Gastrocnemius medialis (tissue), 4 donors: Measurements from ENCODE around the gene GRIN2A.

Source experiments
- CTCF ChIP-seq, 5 experiments: fragments of 450-650 bp in 3 of 5; fragments of 200-600 bp in 2 of 5; sonication (generic) in 2 of 5; IDR thresholded peaks in 4 of 5; conservative IDR thresholded peaks in 1 of 5; 1 replicate in 4 of 5; 2 replicates in 1 of 5; pipeline ENCODE4 v1.5.1; 2016 to 2019; ENCODE audit warnings: antibody characterized with exemption in 5 of 5, mild to moderate bottlenecking in 3 of 5, moderate library complexity in 3 of 5
- POLR2A ChIP-seq, 2 donors: fragments of 450-650 bp; IDR thresholded peaks; one replicate each; pipeline ENCODE4 v1.6.1; 2017; ENCODE audit warnings: antibody characterized with exemption in 2 of 2, mild to moderate bottlenecking in 2 of 2, moderate library complexity in 2 of 2

GRCh38 chr16:9966569-9967157 is 215.6 kb downstream of the GRIN2A start:
- TF ChIP-seq CTCF (IDR thresholded peaks at IDR 0.05 in 4 of 5, conservative IDR thresholded peaks at IDR 0.05 in 1 of 5) (no peak), POLR2A (IDR thresholded peaks at IDR 0.05) (no peak)
